BJ (cell line): ENCODE data around the gene CELF2. TPM values are rescaled to one million over a fixed set of nuclear protein-coding genes. Genes with fewer than 3 reads are reported as not detected.

Experiments used
- CTCF ChIA-PET: fragments of 350-600 bp; formaldehyde crosslinking; extraction: SDS; loops from one replicate; lab custom pipeline; 2021; ENCODE audit warnings: antibody characterized with exemption, inconsistent platforms; lab: Yijun Ruan, JAX
- POLR2A ChIA-PET: fragments of 300-600 bp; sonication (Branson Sonifier 250); formaldehyde crosslinking; extraction: SDS; loops from one replicate; lab custom pipeline; 2021; ENCODE audit warnings: antibody characterized with exemption; lab: Charles Lee
- DNase-seq: peaks from one replicate; pipeline ENCODE4 v3.0.0-alpha.2; 2011; ENCODE audit warnings: low read depth
- H3K27me3 ChIP-seq: 2 replicates; pipeline ENCODE4 v1.6.0; 2011; ENCODE audit warnings: low read length; ENCODE audit not compliant: control insufficient read depth, insufficient read depth
- H3K36me3 ChIP-seq: 2 replicates; pipeline ENCODE4 v1.5.1; 2011; ENCODE audit warnings: low read length; ENCODE audit not compliant: control insufficient read depth, insufficient read depth
- H3K4me3 ChIP-seq: 2 replicates; pipeline ENCODE4 v1.5.1; 2011; ENCODE audit warnings: low read depth, mild to moderate bottlenecking, control low read depth, low read length
- polyA plus RNA-seq: library from polyadenylated mRNA; depleted of rRNA; stranded (reverse); fragments of >200 nt; gene quantifications from 2 replicates; pipeline ENCODE4 v1.2.3, GENCODE V29; 2011
- TF ChIP-seq, protein P1 (sequence below): IDR thresholded peaks from 2 replicates; pipeline ENCODE4 v1.5.1; 2011; ENCODE audit warnings: low read depth, mild to moderate bottlenecking, control low read depth, inconsistent platforms, low read length, moderate library complexity; ENCODE audit not compliant: insufficient read depth

Gene CELF2
- polyA plus RNA-seq, 1 experiment = 8.8 TPM

DNA sequence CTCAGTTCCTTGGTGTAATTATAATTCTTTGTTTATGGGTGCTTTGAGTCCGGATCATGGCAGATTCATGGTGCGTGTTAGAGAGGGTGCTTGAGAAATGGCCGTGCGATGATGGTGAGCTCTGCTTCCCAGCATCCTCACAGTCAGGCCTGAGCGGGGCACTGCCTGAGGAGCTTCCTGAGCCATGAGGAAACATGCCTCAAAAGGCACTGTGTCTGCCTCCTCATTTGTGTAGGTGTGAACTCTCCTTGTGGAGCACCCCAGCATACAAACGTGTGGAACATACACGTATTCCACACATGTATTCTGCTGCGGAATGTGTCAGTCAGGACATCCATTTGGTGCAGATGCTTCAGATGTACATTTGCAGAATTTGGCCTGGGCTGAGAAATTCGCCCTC lies 205.4 kb downstream of the CELF2 start:
- no peak overlapping the region for H3K4me3 ChIP-seq

DNA sequence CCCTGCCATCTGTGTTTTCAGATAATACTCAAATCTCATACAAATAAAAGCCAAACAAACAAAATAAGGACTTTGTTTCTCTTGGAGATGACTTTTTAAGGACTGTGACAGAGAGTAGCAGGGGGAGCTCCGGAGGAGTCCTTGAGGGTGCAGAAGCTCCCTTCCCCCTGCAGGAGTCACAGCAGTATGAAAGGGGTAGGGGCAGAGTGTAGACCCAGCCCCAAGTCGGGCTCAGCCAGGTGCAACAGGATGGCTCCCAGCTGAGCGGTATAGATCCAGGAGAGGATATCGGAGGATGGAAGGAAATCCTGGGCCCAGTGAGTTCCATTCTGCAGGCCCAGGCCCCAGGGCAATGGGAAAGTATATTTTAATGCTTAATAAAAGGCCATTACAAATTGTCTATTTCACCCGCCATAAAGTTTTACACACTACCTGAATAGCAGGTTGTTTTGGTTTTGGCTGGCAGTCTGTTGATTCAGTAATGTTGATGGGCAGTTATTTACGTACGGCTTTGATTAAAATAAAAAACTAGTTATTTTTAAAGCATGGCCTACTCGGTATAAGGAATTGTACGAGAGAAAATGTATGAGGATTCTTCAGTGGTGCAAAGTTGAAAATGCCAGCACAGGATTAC lies 206.0 kb downstream of the CELF2 start:
- POLR2A ChIA-PET = no interaction called here
- no peak overlapping the region for H3K4me3 ChIP-seq
- CTCF ChIA-PET = no interaction called here
- TF ChIP-seq, protein P1, sequence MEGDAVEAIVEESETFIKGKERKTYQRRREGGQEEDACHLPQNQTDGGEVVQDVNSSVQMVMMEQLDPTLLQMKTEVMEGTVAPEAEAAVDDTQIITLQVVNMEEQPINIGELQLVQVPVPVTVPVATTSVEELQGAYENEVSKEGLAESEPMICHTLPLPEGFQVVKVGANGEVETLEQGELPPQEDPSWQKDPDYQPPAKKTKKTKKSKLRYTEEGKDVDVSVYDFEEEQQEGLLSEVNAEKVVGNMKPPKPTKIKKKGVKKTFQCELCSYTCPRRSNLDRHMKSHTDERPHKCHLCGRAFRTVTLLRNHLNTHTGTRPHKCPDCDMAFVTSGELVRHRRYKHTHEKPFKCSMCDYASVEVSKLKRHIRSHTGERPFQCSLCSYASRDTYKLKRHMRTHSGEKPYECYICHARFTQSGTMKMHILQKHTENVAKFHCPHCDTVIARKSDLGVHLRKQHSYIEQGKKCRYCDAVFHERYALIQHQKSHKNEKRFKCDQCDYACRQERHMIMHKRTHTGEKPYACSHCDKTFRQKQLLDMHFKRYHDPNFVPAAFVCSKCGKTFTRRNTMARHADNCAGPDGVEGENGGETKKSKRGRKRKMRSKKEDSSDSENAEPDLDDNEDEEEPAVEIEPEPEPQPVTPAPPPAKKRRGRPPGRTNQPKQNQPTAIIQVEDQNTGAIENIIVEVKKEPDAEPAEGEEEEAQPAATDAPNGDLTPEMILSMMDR = no peak
- no peaks in the 10 kb centered on the region for H3K36me3 ChIP-seq
- no peak for DNase-seq
- H3K27me3 ChIP-seq = no peaks in the 10 kb centered on the region

More for the DNA sequence above, 205.4 kb downstream of the CELF2 start:
- ChIA-PET CTCF (no interaction called here), POLR2A (no interaction called here)
- H3K36me3 ChIP-seq = no peaks in the 10 kb centered on the region
- DNase-seq = no peak
- H3K27me3 ChIP-seq = no peaks in the 10 kb centered on the region
- TF ChIP-seq, protein P1 = no peak

DNA sequence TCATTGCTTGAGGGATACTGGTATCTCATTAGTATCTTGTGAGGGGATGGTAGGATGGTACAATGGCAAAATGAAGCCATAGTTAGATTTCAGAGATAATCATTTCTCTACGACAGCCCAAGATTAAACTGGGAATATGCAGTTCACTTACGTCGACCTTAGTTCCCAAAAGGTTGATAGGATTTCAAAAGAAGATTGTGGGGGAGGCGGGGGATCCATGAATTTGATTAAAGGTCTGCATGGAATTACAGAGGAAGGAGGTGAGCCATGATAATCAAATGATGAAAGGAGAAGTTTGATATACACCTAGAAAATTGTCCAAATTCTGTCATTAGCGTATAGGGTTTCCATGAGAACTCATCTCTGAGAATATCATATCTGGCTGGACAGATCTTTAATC lies 206.6 kb downstream of the CELF2 start:
- ChIA-PET CTCF (no interaction called here), POLR2A (no interaction called here)
- no peaks in the 10 kb centered on the region for H3K27me3 ChIP-seq
- no peak overlapping the region for H3K4me3 ChIP-seq
- TF ChIP-seq, protein P1 = no peak
- no peaks in the 10 kb centered on the region for H3K36me3 ChIP-seq
- DNase-seq = no peak

DNA sequence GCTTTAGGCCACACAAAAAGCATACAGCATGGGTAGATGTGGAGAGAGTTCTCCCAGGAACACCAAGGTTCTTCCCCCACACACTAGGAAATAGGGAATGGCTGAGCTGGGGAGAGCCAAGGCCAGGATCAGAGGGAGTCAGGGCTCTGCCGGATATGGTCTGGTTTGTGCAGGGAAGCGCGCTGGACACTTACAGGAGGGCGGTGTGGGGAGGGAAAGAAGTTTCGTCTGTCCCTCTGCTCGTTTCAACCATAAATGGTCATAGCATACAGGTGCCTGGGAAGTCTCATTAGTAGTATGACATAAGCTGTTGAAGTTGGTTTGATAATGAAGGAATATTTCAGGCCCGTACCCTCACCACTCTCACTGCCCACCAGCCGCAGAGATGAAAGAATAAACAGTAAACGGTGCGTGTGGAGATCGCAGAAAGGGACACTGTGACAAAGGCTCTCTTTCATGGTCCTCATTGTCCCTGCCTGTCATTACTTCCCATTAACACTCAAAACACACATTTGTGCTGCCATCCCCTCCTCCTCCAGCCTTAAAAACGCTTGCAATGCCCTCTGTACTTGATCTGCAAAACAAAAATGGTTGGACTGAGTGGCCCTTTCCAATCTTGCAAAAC lies 207.2 kb downstream of the CELF2 start:
- ChIA-PET POLR2A (no interaction called here), CTCF (interaction anchor here (1.4 kb wide), 1 partner anchor 8 kb away, joined by 4 read pairs; no protein-coding TSS in a partner anchor)

DNA sequence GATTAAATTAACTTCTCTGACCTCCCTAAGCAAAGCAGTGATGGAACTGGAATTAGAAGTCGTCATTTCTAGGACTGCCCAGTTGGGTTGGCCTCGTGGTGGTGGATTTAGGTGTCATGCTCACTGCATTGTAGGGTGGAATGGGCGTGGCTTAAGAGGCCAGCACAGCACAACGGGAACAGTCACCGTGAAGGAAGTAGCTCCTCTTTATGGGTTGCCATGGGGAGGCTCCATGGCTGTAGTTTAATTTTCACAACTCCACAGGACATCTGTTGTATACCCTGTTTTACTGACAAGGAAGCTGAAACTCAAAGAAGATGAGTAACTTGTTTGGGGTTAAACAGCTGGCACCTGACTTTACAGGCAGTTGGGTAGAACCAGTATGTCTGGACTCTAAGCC lies 208.3 kb downstream of the CELF2 start:
- Histone ChIP-seq H3K36me3 (no peaks in the 10 kb centered on the region), H3K27me3 (no peaks in the 10 kb centered on the region), H3K4me3 (no peak overlapping the region)
- DNase-seq = no peak
- ChIA-PET POLR2A (no interaction called here), CTCF (interaction anchor here (1.4 kb wide), 1 partner anchor 9 kb away, joined by 4 read pairs; no protein-coding TSS in a partner anchor)
- TF ChIP-seq, protein P1 = no peak

More for the DNA sequence above, 207.2 kb downstream of the CELF2 start:
- Histone ChIP-seq H3K27me3 (no peaks in the 10 kb centered on the region), H3K4me3 (no peak overlapping the region), H3K36me3 (no peaks in the 10 kb centered on the region)
- TF ChIP-seq, protein P1 = no peak
- DNase-seq = no peak
